Activated CD8-positive, alpha-beta memory T cell treated with anti-CD3 and anti-CD28 coated beads, Interleukin-2, amount 10 ng/mL, durations not matched to agents 7 days and 5 days (primary cell): ENCODE results near the gene MUSK. TPM values are rescaled to one million over a fixed set of nuclear protein-coding genes. Genes with fewer than 3 reads are reported as not detected.

Experiments used
- ATAC-seq: fragments of 150-1000 bp; cut with Tn5 transposase; one replicate; pipeline ENCODE4 v1.10.0; 2021; ENCODE audit warnings: moderate library complexity
- CTCF ChIA-PET: fragments of 350-600 bp; sonication (Branson Sonifier 250); formaldehyde crosslinking; loops from one replicate; lab custom pipeline; 2021; ENCODE audit warnings: antibody characterized with exemption; lab: Charles Lee
- DNase-seq: peaks from one replicate; pipeline ENCODE4 v3.0.0-alpha.2; 2020
- H3K27ac Mint-ChIP-seq: one replicate; pipeline ENCODE4 v1.8.0; 2021; ENCODE audit warnings: mild to moderate bottlenecking, mixed read lengths
- H3K27me3 Mint-ChIP-seq: one replicate; pipeline ENCODE4 v1.8.0; 2021; ENCODE audit warnings: mixed read lengths
- H3K36me3 Mint-ChIP-seq: one replicate; pipeline ENCODE4 v1.8.0; 2021; ENCODE audit warnings: mild to moderate bottlenecking, mixed read lengths
- H3K4me1 Mint-ChIP-seq: one replicate; pipeline ENCODE4 v1.8.0; 2021; ENCODE audit warnings: mixed read lengths
- H3K4me3 Mint-ChIP-seq: one replicate; pipeline ENCODE4 v1.8.0; 2021; ENCODE audit warnings: mild to moderate bottlenecking, moderate library complexity, mixed read lengths
- H3K9me3 Mint-ChIP-seq: one replicate; pipeline ENCODE4 v1.8.0; 2022; ENCODE audit warnings: low read depth, mixed read lengths
- total RNA-seq, 2 experiments: library from RNA; stranded (reverse); gene quantifications; one replicate each; pipeline ENCODE4 v1.2.3, GENCODE V29; 2021

Gene MUSK
- total RNA-seq, 2 experiments from 2014 or later = not detected

DNA sequence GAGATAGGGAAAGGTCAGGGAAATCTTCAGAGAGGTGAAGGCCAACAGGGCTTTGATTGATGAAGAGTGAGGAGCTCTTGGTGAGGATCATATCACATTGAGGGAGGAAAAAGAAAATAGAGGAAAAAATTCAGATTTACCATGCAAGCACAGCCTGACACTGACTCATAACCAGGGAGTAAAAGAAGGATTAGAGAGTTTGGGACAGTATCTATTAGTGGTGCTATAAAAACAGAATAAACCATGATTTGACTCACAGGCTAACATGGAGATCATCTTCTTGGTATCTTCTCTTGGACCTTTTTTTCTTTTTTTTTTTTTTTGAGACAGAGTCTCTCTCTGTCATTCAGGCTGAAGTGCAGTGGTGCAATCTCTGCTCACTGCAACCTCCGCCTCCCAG, 44.4 kb downstream of the MUSK start:
- no peaks in the 10 kb centered on the region for H3K36me3 Mint-ChIP-seq
- ATAC-seq = no peak
- CTCF ChIA-PET = no interaction called here
- H3K4me1 Mint-ChIP-seq = no peaks in the 10 kb centered on the region
- H3K27ac Mint-ChIP-seq = no peak overlapping the region
- no peak for DNase-seq
- H3K9me3 Mint-ChIP-seq = no peaks in the 10 kb centered on the region
- H3K4me3 Mint-ChIP-seq = no peak overlapping the region
- no peaks in the 10 kb centered on the region for H3K27me3 Mint-ChIP-seq

DNA sequence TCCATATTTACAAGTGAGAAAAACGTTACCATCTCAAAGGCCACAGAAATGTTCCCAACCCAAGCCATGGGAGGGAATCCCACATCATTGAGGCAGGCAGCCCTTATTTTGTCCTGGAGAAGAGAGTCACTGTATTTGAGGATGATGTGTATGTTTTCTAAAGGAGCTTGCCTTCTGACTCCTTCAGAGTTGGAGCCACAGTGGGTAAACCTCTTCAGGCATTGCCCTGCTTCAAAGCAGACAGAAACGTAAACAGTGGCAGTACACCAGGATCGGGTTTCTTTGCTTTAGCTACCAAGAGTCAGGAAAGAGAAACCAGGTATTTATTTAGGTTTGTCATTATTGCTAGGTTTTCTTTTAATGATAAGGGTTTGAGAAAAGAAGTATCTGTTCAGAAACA, 45.7 kb downstream of the MUSK start:
- CTCF ChIA-PET = no interaction called here
- no peaks in the 10 kb centered on the region for H3K36me3 Mint-ChIP-seq
- no peaks in the 10 kb centered on the region for H3K9me3 Mint-ChIP-seq

DNA sequence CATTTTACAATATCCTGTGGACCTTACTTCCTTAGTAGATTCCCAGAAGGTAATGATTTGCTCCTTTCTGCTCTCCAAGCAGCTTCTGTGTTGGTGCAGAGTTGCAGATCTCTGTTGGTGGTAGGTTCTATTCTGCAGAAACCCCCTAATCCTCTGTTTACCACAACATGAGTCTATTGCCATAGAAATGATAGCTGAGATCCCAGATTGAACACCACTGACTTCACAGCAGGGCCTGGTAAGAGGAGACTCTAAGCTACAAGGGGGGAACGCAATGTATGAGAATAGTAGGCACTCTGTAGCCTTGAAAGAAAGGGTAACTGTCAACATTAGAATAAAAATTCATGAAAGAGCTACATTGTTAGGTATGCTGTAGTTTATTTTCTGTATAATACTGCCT, 59.5 kb downstream of the MUSK start:
- H3K4me3 Mint-ChIP-seq = no peak overlapping the region
- DNase-seq (no peak), ATAC-seq (no peak)
- no peaks in the 10 kb centered on the region for H3K4me1 Mint-ChIP-seq
- H3K9me3 Mint-ChIP-seq = no peaks in the 10 kb centered on the region
- CTCF ChIA-PET = no interaction called here
- no peak overlapping the region for H3K27ac Mint-ChIP-seq
- no peaks in the 10 kb centered on the region for H3K36me3 Mint-ChIP-seq
- H3K27me3 Mint-ChIP-seq = no peaks in the 10 kb centered on the region

More for the DNA sequence above, 45.7 kb downstream of the MUSK start:
- ATAC-seq = no peak
- DNase-seq = no peak
- H3K27me3 Mint-ChIP-seq = no peaks in the 10 kb centered on the region
- H3K27ac Mint-ChIP-seq = no peak overlapping the region
- no peak overlapping the region for H3K4me3 Mint-ChIP-seq
- H3K4me1 Mint-ChIP-seq = no peaks in the 10 kb centered on the region

DNA sequence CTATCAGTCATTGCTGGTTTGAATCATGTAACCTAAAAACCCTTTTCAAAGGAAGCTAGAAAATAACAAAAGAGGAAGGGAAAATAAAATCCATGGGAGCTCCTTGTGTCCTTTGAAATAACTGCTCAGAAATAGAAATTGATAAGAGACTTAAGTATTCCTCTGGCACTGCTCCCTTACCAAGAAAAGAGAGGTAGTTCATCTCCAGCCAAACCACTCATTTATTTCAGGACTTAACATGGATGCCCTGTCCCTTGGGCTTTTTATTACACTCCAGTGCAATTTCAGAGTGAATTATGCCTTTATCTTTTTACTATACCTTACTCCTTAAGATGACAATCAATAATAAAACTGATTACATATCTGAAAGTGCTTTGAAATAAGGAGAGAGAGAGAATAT, 61.0 kb downstream of the MUSK start:
- no peaks in the 10 kb centered on the region for H3K4me1 Mint-ChIP-seq
- no peak for DNase-seq
- no peak overlapping the region for H3K4me3 Mint-ChIP-seq
- no peaks in the 10 kb centered on the region for H3K36me3 Mint-ChIP-seq
- no peak overlapping the region for H3K27ac Mint-ChIP-seq
- no peak for ATAC-seq
- CTCF ChIA-PET = no interaction called here
- H3K27me3 Mint-ChIP-seq = no peaks in the 10 kb centered on the region
- no peaks in the 10 kb centered on the region for H3K9me3 Mint-ChIP-seq

DNA sequence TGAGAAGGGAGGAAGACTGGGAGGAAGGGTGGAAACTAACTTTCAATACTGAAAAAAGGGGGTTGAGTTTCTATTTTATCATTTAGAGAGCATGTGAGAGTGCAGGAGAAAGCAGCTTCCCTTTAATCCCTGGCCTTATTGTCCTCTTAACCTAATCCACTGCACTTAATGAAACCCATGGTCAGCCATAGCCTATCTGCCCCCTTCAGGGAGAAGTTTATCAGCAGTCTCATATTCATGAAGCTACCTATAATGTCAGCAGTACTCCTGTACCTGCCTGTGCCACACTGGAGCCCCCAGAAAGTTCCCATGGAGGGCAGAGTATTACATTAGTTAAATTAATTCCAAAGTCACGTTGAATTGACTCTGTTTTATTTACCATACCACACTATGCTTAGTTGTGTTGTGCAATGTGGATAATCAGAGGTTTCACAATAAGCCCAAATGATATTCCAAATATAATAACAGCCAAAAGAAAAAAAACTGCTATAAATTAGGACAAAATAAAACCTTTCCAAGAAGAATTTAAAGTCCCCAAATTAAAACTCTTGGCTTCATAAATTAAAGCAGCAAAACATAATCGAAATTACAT, 62.9 kb downstream of the MUSK start:
- CTCF ChIA-PET = no interaction called here
- Mint-ChIP-seq H3K27me3 (no peaks in the 10 kb centered on the region), H3K9me3 (no peaks in the 10 kb centered on the region), H3K4me3 (no peak overlapping the region), H3K27ac (no peak overlapping the region), H3K36me3 (no peaks in the 10 kb centered on the region), H3K4me1 (no peaks in the 10 kb centered on the region)
- DNase-seq = no peak
- ATAC-seq = no peak

DNA sequence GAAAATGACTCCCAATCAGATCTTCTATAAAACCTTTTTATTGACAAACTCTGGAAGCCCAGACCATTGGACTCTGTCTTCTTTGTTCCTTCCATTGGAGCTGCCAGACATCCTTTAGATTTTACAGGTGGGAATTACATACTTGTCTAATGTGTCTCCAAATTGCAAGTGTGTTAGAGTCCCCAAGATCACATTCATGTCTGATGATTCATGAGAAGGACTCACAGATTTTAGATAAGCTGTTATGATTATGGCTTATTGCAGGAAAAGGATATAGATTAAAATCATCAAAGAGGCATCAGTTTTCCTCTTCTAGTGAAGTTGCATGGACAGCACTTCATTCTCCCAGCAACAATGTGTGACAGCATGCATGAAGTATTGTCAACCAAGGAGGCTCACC, 70.4 kb downstream of the MUSK start:
- no peak for DNase-seq
- Mint-ChIP-seq H3K4me1 (no peaks in the 10 kb centered on the region), H3K27me3 (no peaks in the 10 kb centered on the region), H3K36me3 (no peaks in the 10 kb centered on the region), H3K27ac (no peak overlapping the region), H3K9me3 (no peaks in the 10 kb centered on the region), H3K4me3 (no peak overlapping the region)
- ATAC-seq = no peak
- CTCF ChIA-PET = no interaction called here

DNA sequence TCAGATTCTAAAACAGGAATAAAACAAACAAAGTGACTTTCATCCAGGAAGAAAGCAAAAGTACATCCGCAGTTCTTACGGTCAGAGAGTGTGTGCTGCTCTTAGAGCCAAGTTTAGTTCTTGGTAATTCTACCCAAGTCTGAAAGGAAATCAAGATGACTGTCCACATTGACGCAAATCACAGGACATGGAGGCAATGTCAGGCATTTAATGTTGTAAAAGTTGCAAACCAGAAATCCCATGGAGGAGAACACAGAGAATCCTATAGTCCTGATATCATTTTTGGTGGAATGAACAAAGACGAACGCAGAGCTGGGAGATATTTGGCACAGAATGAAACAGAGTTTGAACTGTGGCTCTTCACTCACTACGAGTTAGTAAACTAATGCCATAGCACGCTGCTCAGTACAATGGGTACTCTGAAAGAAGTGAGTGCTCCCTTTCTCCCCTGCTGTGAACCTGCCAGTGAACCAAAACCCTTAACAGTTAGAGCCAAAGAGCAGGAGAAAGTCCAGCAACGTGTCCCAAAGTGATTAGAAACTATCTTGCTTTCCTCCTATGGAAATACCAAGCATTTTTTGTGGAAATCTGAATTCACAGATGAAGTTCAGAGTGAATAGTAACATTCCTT, 74.3 kb downstream of the MUSK start:
- CTCF ChIA-PET = no interaction called here
- DNase-seq = no peak

DNA sequence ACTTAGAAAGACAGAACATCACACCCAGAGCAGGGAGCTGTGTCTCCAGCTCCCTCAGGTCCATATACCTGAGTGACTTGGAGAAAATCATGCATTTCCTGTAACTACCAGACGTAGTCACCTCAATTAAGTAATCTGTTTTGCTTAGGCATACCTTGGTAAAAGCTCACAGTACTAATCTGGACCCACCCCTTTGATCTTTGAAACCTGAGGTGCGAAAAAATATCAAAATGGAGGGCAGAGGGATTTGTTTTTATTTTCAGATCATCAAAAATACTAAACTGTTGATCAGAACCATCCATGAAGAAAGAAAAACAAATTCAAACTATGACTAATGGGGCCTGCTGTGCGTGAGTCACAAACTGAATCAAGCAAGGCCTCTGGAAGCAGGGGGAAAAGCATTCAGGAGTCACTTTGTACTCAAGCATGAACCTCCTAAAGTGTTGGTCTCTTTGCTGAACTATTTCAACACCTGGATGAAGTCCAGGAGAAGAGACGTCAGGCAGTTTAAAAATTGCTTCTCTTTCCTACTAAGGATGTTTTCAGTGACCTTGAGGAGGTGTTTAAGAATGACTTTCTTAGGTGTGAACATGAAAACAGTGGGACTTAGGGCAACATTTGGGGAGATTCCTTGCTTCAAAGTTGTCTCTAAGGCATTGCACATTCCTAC, 76.3 kb downstream of the MUSK start:
- Mint-ChIP-seq H3K36me3 (no peaks in the 10 kb centered on the region), H3K9me3 (peaks cover 3% of the 10 kb centered on the region), H3K4me3 (no peak overlapping the region), H3K27ac (no peak overlapping the region), H3K27me3 (no peaks in the 10 kb centered on the region), H3K4me1 (no peaks in the 10 kb centered on the region)
- ATAC-seq (no peak), DNase-seq (no peak)
- CTCF ChIA-PET = no interaction called here

More for the DNA sequence above, 74.3 kb downstream of the MUSK start:
- no peaks in the 10 kb centered on the region for H3K4me1 Mint-ChIP-seq
- H3K27ac Mint-ChIP-seq = no peak overlapping the region
- no peaks in the 10 kb centered on the region for H3K27me3 Mint-ChIP-seq
- ATAC-seq = no peak
- H3K36me3 Mint-ChIP-seq = no peaks in the 10 kb centered on the region
- H3K9me3 Mint-ChIP-seq = no peaks in the 10 kb centered on the region
- no peak overlapping the region for H3K4me3 Mint-ChIP-seq

DNA sequence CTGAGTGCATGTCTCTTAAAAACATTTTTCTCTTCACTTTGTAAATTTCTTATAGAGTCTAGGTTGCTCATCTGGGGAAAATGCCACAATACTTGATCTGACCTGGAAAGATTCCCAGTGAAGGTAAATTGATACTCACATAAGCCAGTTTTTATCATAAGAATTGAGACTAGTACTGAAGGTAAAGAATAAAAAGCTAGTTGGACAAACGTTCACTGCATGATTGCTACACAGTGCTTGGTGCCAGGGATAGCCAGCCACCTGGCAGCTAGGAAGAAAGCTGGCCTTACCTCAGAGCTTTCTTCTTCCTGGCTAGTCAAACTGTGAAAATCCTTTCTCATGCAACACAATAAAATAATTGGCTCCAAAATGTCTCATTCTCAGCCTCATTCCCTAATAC, 77.1 kb downstream of the MUSK start:
- Mint-ChIP-seq H3K4me1 (no peaks in the 10 kb centered on the region), H3K27me3 (no peaks in the 10 kb centered on the region), H3K4me3 (no peak overlapping the region), H3K36me3 (no peaks in the 10 kb centered on the region), H3K9me3 (peaks cover 3% of the 10 kb centered on the region), H3K27ac (no peak overlapping the region)
- CTCF ChIA-PET = no interaction called here
- ATAC-seq (no peak), DNase-seq (no peak)

DNA sequence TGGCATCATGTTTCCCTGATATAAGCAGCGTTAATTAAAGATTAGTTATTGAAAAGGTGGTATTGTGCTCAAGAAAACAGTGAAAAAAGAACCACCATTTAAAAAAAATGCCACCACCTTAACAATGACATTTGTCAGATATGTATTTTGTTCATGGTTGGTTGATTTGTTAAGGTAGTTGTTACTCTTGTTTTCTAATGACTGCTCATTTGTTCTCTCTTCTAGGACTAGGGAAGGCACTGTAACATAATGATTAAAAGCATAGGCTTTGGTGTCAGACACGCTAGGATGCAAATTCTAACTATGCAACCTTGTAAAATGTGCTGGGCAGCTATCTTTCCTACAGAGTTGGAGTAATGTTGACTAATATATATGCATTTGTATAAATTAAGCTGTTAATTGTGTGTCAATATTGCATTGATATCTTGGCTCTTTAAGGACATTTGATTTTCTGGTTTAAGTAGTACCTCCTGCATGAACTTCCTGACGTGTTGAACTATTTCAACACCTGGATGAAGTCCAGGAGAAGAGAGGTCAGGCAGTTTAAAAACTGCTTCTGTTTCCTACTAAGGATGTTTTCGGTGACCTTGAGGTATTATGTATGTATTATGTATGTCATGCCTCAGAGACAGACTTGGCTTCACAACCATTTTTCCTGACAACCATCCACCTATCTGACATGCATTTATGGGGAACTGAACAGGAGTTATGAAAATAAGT, 77.8 kb downstream of the MUSK start:
- no peak overlapping the region for H3K27ac Mint-ChIP-seq
- CTCF ChIA-PET = no interaction called here

DNA sequence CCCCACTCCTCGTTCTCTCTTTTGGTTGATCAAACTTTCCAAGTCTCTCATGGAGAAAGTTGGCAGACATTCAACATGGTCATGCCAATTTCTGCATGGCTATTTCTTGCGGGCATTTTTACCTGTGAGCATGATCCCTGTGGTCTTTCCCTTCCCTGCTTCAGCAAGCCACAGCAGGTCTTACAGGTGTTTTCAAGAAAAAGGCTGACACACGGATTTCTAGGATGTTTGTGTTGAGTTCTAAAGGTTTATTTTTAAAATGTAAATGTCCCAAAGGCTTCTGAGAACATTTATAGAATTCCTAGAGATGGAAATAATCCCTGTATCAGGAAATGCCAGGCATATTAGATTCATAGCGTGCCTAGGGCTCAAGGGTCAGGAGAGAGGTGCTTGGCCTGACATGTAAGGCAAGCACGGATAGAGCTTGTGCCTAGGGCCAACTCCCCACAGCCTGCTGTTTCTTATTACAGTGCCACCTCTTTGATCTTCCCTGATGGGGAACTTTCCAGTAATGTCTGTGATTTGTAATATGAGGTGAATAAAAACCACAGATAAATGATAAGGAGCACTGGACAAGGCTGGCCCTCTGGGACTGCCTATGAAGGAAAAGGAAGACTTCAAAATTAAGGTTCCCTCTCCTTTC, 79.8 kb downstream of the MUSK start:
- Mint-ChIP-seq H3K27me3 (no peaks in the 10 kb centered on the region), H3K4me3 (no peak overlapping the region), H3K36me3 (no peaks in the 10 kb centered on the region), H3K4me1 (no peaks in the 10 kb centered on the region), H3K9me3 (peaks cover 3% of the 10 kb centered on the region), H3K27ac (no peak overlapping the region)
- no peak for ATAC-seq
- no peak for DNase-seq
- CTCF ChIA-PET = no interaction called here

More for the DNA sequence above, 77.8 kb downstream of the MUSK start:
- H3K4me3 Mint-ChIP-seq = no peak overlapping the region
- DNase-seq = no peak
- H3K4me1 Mint-ChIP-seq = no peaks in the 10 kb centered on the region
- no peak for ATAC-seq
- H3K9me3 Mint-ChIP-seq = peaks cover 3% of the 10 kb centered on the region
- H3K36me3 Mint-ChIP-seq = no peaks in the 10 kb centered on the region
- H3K27me3 Mint-ChIP-seq = no peaks in the 10 kb centered on the region

DNA sequence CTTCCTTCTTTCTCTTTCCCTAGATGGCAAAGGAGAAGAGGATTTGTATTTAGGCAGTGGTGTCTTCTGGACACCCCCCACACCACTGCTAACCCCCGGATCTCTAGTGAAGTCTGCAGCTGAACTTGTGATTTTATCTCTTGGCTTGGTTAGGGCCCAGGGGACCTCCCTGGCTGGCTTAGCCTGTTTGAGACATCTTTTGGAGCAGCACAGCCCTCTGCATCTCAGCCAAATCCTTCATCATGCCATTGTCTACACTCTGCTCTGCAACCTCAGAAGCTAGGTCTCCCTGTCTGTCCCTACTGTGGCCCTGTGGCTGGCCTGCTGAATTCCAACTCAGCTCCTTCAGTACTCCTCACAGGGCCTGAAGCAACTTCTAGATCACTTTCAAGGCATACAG, 81.7 kb downstream of the MUSK start:
- H3K27ac Mint-ChIP-seq = no peak overlapping the region
- H3K4me3 Mint-ChIP-seq = no peak overlapping the region
- no peaks in the 10 kb centered on the region for H3K4me1 Mint-ChIP-seq
- ATAC-seq (no peak), DNase-seq (no peak)
- peaks cover 3% of the 10 kb centered on the region for H3K9me3 Mint-ChIP-seq
- no peaks in the 10 kb centered on the region for H3K27me3 Mint-ChIP-seq
- CTCF ChIA-PET = no interaction called here
- H3K36me3 Mint-ChIP-seq = no peaks in the 10 kb centered on the region

DNA sequence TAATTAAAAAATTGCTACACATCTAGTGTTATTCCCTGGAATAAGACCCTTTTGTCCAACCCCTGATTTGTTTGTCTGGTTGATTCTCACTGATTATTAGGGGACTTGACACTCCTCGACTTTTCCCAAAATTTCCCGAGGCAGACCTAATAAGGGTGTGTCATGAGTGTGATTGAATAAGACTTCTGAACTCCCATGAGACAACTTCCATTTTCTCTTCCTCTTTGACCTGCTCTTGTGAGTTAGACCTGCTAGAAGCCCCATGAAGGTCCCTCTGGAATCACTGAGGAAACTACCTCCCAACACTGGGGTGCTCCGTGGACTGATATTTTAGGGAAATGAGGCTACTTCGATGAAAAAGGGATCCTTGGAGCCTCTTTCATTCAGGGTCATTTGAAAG, 83.4 kb downstream of the MUSK start:
- H3K4me1 Mint-ChIP-seq = no peaks in the 10 kb centered on the region
- H3K27ac Mint-ChIP-seq = no peak overlapping the region
- no peaks in the 10 kb centered on the region for H3K27me3 Mint-ChIP-seq
- DNase-seq = no peak
- peaks cover 3% of the 10 kb centered on the region for H3K9me3 Mint-ChIP-seq
- H3K36me3 Mint-ChIP-seq = no peaks in the 10 kb centered on the region
- CTCF ChIA-PET = no interaction called here
- no peak for ATAC-seq
- no peak overlapping the region for H3K4me3 Mint-ChIP-seq
